Neural cell (in vitro differentiated cells): Measurements from ENCODE around the gene PKN1. TPM values are rescaled to one million over a fixed set of nuclear protein-coding genes. Genes with fewer than 3 reads are reported as not detected.
A peak's percentile ranks its signal among the peaks of the same experiment; 100 is the strongest.

Experiments used
- H2AFZ ChIP-seq: fragments of 200-600, 300-800 bp; sonication (generic), shearing (Covaris generic); 2 replicates; pipeline ENCODE4 v1.6.0; 2014; ENCODE audit warnings: low read depth, mild to moderate bottlenecking, antibody characterized with exemption, low read length, moderate library complexity
- H3F3A ChIP-seq: fragments of 200-600 bp; shearing (Covaris generic); 2 replicates; pipeline ENCODE4 v1.6.1; 2016; ENCODE audit warnings: mild to moderate bottlenecking, moderate library complexity, mixed read lengths, antibody characterized with exemption, low read length; ENCODE audit not compliant: insufficient read depth, poor library complexity, severe bottlenecking
- H3K27ac ChIP-seq: fragments of 200-600, 300-800 bp; sonication (generic), shearing (Covaris generic); 2 replicates; pipeline ENCODE4 v1.5.1; 2014; ENCODE audit warnings: mild to moderate bottlenecking, low read length, moderate library complexity
- H3K27me3 ChIP-seq: fragments of 300-800, 200-600 bp; sonication (generic), shearing (Covaris generic); 2 replicates; pipeline ENCODE4 v1.6.0; 2014; ENCODE audit warnings: mild to moderate bottlenecking, low read depth, low read length, moderate library complexity; ENCODE audit not compliant: insufficient read depth
- H3K36me3 ChIP-seq: fragments of 300-800, 200-600 bp; sonication (generic), shearing (Covaris generic); 2 replicates; pipeline ENCODE4 v1.5.1; 2014; ENCODE audit warnings: mild to moderate bottlenecking, antibody characterized with exemption, low read length, moderate library complexity; ENCODE audit not compliant: insufficient read depth
- H3K4me2 ChIP-seq: fragments of 300-800, 200-600 bp; sonication (generic), shearing (Covaris generic); 2 replicates; pipeline ENCODE4 v1.6.0; 2014; ENCODE audit warnings: mild to moderate bottlenecking, low read length
- H3K4me3 ChIP-seq: fragments of 300-800, 200-600 bp; sonication (generic), shearing (Covaris generic); 2 replicates; pipeline ENCODE4 v1.5.1; 2014; ENCODE audit warnings: mild to moderate bottlenecking, low read length, moderate library complexity
- H3K79me2 ChIP-seq: fragments of 200-600 bp; shearing (Covaris generic); replicated peaks from 2 replicates; pipeline ENCODE4 v1.6.0; 2014; ENCODE audit warnings: mild to moderate bottlenecking, low read length, moderate library complexity; ENCODE audit not compliant: insufficient read depth
- H3K9ac ChIP-seq: fragments of 300-800, 200-600 bp; sonication (generic), shearing (Covaris generic); 2 replicates; pipeline ENCODE4 v1.6.1; 2016; ENCODE audit warnings: mild to moderate bottlenecking, low read length, mixed read lengths
- H3K9me2 ChIP-seq: fragments of 200-600 bp; shearing (Covaris generic); 2 replicates; pipeline ENCODE4 v1.6.1; 2016; ENCODE audit warnings: mild to moderate bottlenecking, low read length, mixed read lengths; ENCODE audit not compliant: insufficient read depth
- H3K9me3 ChIP-seq: fragments of 200-600, 300-800 bp; sonication (generic), shearing (Covaris generic); 2 replicates; pipeline ENCODE4 v1.6.1; 2016; ENCODE audit warnings: mild to moderate bottlenecking, mixed run types, low read length, moderate library complexity, mixed read lengths
- H4K20me1 ChIP-seq: fragments of 200-600 bp; shearing (Covaris generic); 2 replicates; pipeline ENCODE4 v1.6.1; 2016; ENCODE audit warnings: mild to moderate bottlenecking, mixed run types; ENCODE audit not compliant: insufficient read depth
- CTCF ChIP-seq: fragments of 450-650 bp; IDR thresholded peaks from 2 replicates; pipeline ENCODE4 v1.5.1; 2014; ENCODE audit warnings: antibody characterized with exemption, mild to moderate bottlenecking, moderate library complexity; ENCODE audit not compliant: poor library complexity, severe bottlenecking
- EP300 ChIP-seq: fragments of 450-650 bp; conservative IDR thresholded peaks from 2 replicates; pipeline ENCODE4 v1.6.1; 2014; ENCODE audit warnings: antibody characterized with exemption, mild to moderate bottlenecking, moderate library complexity; ENCODE audit not compliant: poor library complexity, severe bottlenecking
- EZH2 ChIP-seq: fragments of 200-600, 300-800 bp; shearing (Covaris generic), sonication (generic); IDR thresholded peaks from 2 replicates; pipeline ENCODE4 v1.6.1; 2014; ENCODE audit warnings: antibody characterized with exemption, low read length, borderline replicate concordance, mild to moderate bottlenecking; ENCODE audit not compliant: insufficient read depth, poor library complexity, severe bottlenecking
- MXI1 ChIP-seq: fragments of 450-650 bp; conservative IDR thresholded peaks from 2 replicates; pipeline ENCODE4 v1.6.1; 2014; ENCODE audit warnings: antibody characterized with exemption, mild to moderate bottlenecking; ENCODE audit not compliant: poor library complexity, severe bottlenecking
- POLR2AphosphoS5 ChIP-seq: IDR thresholded peaks from 2 replicates; pipeline ENCODE4 v1.6.1; 2012
- RAD21 ChIP-seq: fragments of 450-650 bp; conservative IDR thresholded peaks from 2 replicates; pipeline ENCODE4 v1.6.1; 2014; ENCODE audit warnings: antibody characterized with exemption, mild to moderate bottlenecking, moderate library complexity
- REST ChIP-seq: IDR thresholded peaks from 2 replicates; pipeline ENCODE4 v1.6.1; 2012; ENCODE audit warnings: borderline replicate concordance
- SMC3 ChIP-seq: fragments of 450-650 bp; conservative IDR thresholded peaks from 2 replicates; pipeline ENCODE4 v1.6.1; 2014; ENCODE audit warnings: antibody characterized with exemption, mild to moderate bottlenecking, moderate library complexity; ENCODE audit not compliant: poor library complexity
- TAF1 ChIP-seq: IDR thresholded peaks from 2 replicates; pipeline ENCODE4 v1.6.1; 2012; ENCODE audit warnings: low read depth
- polyA plus RNA-seq: library from polyadenylated mRNA; depleted of rRNA; stranded (reverse); fragments of >200 nt; gene quantifications from 2 replicates; pipeline ENCODE4 v1.2.3, GENCODE V29; 2014

Gene PKN1
- polyA plus RNA-seq, 1 donor from 2014 or later: 64.4 TPM

GRCh38 chr19:14418856-14419105, 14.3 kb upstream of the PKN1 start:
- Histone ChIP-seq H3F3A (no peaks in the 10 kb centered on the region), H3K9me2 (no peaks in the 10 kb centered on the region), H3K27ac (peak overlapping the region; percentile 75), H3K4me3 (peak overlapping the region; percentile 77), H3K4me2 (no peak overlapping the region), H3K27me3 (no peaks in the 10 kb centered on the region), H4K20me1 (no peaks in the 10 kb centered on the region), H3K9ac (peak overlapping the region; percentile 63), H2AFZ (peak overlapping the region; percentile 86), H3K36me3 (no peaks in the 10 kb centered on the region), H3K79me2 (peaks cover 34% of the 10 kb centered on the region), H3K9me3 (no peaks in the 10 kb centered on the region)
- TF ChIP-seq REST (no peak), POLR2AphosphoS5 (no peak), RAD21 (no peak), SMC3 (no peak), EZH2 (no peak), CTCF (no peak), TAF1 (no peak), MXI1 (no peak), EP300 (no peak)

- no peaks in the 10 kb centered on the region for H3K27me3 ChIP-seq
- peak within 1 kb of the TSS; percentile 63 for H3K9ac ChIP-seq
- H3K36me3 ChIP-seq: no peaks in the 10 kb centered on the region
- no peaks in the 10 kb centered on the region for H3K9me3 ChIP-seq
- peak within 1 kb of the TSS; percentile 50 for H3K4me2 ChIP-seq
- no peaks in the 10 kb centered on the region for H3K9me2 ChIP-seq
- TF ChIP-seq EZH2: no peak
- TF ChIP-seq REST: peak; percentile 67
- TF ChIP-seq SMC3: no peak
- peak; percentile 96 for TF ChIP-seq MXI1
- TF ChIP-seq POLR2AphosphoS5: peak; percentile 88
- TF ChIP-seq EP300: peak; percentile 25
- TF ChIP-seq RAD21: no peak
- TF ChIP-seq CTCF: no peak
- peak; percentile 34 for TF ChIP-seq TAF1
- peak within 1 kb of the TSS; percentile 86 for H2AFZ ChIP-seq
- H3K4me3 ChIP-seq: peak within 1 kb of the TSS; percentile 77
- H3F3A ChIP-seq: no peaks in the 10 kb centered on the region
- no peaks in the 10 kb centered on the region for H4K20me1 ChIP-seq
- H3K79me2 ChIP-seq: peaks cover 32% of the 10 kb centered on the region
- H3K27ac ChIP-seq: peak within 1 kb of the TSS; percentile 93
These were observed 13.8 kb upstream of the PKN1 start, which contains the start of gene DDX39A for GRCh38 chr19:14419106-14419813. Gene DDX39A (minus strand): TSS chr19:14419341. CDS start chr19:14413220, 6,121 bp downstream.
